ENCODE results near the gene RCC2.
A peak's percentile ranks its signal among the peaks of the same experiment; 100 is the strongest.
"Not testable (repeated sequence)": the region's sequence is repeated elsewhere in the genome, so short reads cannot be mapped to it uniquely, and the experiment has no call there.

RCC2 gene

DNA sequence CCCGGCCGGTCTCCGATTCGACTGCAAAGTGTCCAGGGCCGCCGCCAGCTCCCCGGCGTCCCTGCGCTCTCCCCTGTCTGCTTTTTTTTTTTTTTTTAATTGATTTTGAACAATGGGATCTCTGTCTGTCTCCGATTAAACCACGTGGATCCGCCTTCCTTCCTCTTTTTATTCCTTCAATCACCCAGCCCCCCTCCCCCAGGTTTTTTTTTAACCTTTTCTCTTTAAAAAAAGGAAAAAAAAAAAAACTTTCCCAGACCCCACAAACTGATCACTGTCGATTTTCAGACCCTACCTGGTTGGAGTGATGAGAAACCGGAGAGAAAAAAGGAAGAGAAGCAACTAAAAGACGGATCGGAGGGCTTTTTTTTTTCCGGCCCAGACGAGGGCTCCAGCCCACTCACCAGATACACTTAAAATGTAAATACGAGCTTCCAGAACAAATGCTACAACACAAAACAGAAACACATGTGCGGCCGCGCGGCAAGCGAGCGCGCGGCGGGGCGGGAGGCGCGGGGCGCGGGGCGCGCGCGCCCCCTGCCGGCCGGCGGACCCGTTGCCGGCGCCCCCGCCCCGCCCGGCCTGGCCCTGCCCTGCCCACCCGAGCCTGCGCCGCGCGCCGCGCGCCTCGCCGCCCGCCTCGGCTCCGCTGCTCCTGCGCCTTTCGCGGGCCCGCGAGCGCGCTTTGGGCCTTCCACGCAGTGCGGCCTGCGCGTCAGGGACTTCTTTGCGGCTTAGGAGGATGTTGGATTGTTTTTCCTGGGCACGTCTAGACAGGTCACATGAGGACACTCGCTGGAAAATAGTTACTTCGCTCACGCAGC lies at the start of gene RCC2:
Gene RCC2 (minus strand): TSS at position 428 of the 824 bp plus-strand sequence. CDS start 1,163 bp downstream, outside the sequence.
- DNase-seq (ENCODE audit: low read depth in 2 of 2): peak; percentile 55 to 56

DNA sequence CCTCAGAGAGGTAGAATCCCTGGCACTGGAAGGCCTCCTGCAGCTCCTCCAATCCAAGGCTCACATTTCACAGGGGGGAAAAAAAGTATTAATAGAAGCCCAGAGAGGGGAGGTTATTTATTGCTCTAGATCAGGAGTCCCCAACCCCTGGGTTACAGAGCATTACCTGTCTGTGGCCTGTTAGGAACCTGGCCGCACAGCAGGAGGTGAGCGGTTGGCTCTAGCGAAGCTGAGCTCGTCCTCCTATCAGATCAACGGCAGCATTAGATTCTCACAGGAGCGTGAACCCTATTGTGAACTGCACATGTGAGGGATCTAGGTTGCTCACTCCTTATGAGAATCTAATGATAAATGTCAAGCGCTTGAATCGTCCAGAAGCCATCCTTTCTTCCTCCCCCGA lies 46.8 kb upstream of the RCC2 start:
- DNase-seq (ENCODE audit: low read depth in 2 of 2): no peak

DNA sequence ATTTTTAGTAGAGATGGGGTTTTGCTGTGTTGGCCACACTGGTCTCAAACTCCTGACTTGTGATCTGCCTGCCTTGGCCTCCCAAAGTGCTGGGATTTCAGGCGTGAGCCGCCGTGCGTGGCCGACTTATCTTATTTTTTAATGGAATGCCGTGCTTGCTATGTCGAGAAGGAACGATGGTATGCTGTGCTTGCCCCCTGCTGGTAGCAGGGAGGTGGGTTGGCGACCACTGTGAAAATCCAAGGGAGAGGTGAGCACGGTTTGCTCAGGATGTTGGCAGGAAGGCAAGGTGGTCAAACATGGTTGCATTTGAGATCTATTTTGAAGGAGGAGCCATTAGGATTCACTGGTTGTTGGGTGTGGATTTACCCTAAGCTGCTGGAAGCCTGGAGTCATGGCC lies 45.8 kb upstream of the RCC2 start:
- DNase-seq (ENCODE audit: low read depth in 2 of 2): no peak

DNA sequence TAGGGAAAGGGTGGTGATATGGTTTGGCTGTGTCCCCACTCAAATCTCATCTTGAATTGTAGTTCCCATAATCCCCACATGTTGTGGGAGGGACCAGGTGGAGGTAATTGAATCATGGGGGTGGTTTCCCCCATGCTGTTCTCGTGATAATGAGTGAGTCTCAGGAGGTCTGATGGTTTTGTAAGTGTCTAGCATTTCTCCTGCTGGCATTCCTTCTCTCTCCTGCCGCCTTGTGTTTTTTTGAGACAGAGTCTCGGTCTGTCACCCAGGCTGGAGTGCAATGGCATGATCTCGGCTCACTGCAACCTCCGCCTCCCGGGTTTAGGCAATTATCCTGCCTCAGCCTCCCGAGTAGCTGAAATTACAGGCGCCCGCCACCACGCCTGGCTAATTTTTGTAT lies 42.5 kb upstream of the RCC2 start:
- DNase-seq (ENCODE audit: low read depth in 2 of 2): not testable (repeated sequence)

DNA sequence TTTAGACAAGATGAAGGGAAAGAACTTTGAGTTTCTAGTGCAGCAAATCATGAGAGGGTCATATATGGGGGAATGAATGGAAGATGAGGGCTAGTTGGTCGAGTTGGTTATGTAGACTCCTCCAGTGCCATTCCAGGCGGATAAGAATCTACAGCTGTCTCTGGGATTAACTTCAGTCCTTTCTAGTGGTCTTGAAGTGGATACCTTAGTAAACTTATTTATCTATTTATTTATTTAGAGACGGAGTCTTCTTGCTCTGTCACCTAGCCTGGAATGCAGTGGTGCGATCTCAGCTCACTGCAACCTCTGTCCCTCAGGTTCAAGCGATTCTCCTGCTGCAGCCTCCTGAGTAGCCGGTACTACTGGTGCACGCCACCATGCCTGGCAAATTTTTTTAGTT lies 41.4 kb upstream of the RCC2 start:
- no peak for DNase-seq (ENCODE audit: low read depth in 2 of 2)

DNA sequence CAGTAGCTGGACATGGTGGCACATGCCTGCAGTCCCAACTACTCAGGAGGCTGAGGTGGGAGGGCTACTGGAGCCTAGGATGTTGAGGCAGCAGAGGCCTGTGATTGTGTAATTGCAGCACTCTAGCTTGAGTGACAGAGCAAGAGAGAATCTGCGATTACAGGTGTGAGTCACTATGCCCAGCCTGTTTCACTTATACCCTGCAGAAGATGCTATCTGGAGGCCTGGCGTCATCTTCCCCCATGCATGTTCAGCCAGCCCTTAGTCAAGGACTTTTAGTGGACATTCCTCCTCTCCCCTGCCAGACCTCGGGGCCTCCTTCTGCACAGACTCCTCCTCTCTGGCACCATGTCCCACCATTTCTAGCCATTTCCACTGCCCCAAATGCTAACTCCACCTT lies 36.3 kb upstream of the RCC2 start:
- DNase-seq (ENCODE audit: low read depth in 2 of 2): no peak

DNA sequence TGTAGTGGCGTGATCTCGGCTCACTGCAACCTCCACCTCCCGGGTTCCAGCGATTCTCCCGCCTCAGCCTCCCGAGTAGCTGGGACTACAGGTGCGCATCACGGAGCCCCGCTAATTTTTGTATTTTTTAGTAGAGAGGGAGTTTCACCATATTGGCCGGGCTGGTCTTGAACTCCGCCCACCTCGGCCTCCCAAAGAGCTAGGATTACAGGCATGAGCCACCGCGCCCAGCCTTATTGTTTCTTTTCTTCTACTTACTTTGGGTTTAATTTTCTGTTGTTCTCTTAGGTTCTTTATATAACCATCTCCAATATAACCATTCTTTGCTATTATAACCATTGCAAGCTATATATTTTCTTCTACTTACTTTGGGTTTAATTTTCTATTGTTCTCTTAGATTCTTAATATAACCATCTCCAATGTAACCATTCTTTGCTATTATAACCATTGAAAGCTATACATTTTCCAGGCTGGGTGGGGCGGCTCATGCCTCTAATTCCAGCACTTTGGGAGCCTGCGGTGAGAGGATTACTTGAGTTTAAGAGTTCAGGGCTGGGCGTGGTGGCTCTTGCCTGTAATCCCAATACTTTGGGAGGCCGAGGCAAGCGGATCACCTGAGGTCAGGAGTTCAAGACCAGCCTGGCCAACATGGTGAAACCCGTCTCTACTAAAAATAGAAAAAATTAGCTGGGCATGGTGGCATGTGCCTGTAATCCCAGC lies 35.5 kb upstream of the RCC2 start:
- DNase-seq (ENCODE audit: low read depth in 2 of 2): not testable (repeated sequence)

DNA sequence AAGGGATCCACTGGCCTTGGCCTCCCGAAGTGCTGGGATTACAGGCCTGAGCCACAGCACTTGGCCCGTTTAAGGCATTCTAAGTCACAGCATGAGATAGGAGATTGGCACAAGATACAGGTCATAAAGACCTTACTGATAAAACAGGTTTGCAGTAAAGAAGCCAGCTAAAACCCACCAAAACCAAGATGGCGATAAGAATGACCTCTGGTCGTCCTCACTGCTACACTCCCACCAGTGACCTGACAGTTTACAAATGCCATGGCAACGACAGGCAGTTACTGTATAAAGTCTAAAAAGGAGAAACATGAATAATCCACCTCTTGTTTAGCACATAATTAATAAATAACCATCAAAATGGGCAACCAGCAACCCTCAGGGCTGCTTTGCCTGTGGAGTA lies 33.3 kb upstream of the RCC2 start:
- no peak for DNase-seq (ENCODE audit: low read depth in 2 of 2)

DNA sequence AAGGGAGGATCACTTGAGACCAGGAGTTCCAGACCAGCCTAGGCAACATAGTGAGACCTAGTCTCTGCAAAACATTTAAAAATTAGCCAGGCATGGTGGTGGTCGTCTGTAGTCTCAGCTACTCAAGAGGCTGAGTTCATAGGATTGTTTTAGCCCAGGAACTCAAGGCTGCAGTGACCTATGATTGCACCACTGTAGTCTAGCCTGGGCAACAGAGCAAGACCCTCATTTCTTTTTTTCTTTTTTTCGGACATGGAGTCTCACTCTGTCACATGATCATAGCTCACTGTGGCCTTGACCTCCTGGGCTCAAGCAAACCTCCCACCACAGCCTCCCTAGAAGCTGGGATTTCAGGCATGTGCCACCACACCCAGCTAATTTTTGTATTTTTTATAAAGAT lies 31.9 kb upstream of the RCC2 start:
- no peak for DNase-seq (ENCODE audit: low read depth in 2 of 2)

DNA sequence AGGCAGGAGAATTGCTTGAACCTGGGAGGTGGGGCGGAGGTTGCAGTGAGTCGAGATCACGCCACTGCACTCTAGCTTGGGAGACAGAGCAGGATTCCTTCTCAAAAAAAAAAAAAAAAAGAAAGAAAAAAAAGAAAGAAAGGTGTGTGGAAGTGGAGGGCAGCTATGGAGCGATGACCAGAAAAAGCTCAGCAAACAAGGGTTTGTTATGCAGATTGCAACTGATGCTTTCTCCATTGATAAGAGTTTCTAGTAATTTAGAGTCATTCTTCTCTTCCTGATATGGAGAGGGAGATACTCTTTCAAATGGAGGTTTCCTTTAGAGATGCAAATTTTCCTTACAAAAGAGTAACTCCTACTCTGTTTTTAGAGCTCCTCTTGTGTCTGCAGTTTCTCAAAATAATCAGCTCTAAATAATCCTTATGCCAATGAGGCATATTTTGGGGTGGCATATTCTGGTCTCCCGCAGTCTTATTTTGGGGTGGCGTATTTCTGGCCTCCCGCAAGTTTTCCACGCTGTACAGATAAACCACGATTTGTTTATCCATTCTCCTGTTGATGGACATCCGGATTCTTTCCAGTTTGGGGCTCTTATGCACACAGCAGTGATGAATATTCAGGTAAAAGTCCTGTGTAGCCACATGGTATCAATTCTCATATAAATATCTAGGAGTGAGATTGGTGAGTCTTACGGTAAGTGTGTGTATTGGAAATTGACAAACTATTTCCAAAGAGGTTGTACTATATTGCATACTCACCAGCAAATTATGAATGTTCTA lies 30.7 kb upstream of the RCC2 start:
- no peak for DNase-seq (ENCODE audit: low read depth in 2 of 2)

DNA sequence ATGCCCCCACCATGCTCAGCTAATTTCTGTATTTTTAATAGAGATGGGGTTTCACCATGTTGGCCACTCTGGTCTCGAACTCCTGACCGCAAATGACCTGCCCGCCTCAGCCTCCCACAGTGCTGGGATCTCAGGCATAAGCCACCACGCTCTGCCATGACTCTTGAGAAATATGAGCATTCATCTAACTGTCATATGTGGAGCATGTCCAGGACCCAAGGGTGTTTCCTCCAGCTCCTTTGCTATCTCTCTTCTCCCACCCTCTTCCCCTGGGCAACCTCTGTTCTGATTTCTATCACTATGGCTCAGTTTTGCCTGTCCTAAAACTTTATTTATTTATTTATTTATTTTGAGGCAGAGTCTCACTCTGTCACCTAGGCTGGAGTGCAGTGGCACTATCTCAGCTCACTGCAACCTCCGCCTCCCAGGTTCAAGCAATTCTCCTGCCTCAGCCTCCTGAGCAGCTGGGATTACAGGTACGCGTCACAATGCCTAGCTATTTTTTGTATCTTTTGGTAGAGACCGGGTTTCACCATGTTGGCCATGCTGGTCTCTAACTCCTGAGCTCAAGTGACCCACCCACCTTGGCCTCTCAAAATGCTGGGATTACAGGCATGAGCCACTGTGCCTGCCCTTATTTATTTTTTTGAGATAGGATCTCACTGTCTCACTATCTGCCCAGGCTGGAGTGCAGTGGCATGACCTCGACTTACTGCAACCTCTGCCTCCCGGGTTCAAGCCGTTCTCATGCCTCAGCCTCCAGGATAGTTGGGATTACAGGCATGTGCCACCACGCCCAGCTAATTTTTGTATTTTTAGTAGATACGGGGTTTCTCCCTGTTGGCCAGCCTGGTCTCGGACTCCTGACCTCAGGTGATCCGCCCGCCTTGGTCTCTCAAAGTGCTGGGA lies 29.1 kb upstream of the RCC2 start:
- DNase-seq (ENCODE audit: low read depth in 2 of 2): not testable (repeated sequence)

DNA sequence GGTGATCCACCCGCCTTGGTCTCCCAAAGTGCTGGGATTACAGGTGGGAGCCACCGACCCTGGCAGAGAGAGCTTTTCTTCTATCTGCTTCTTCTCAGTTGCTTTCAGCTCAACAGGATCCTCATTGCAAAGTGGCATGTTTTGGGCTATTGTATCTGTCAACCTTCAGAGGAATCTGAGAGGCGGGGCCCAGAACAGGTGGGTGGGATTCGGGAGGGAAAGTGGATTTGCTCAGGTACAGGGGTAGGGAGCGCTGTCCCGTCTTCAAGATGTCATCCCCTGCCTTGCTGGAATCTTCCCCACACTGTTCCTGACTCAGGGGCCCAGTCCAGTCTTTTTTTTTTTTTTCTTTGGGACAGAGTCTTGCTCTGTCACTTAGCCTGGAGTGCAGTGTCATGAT lies 26.9 kb upstream of the RCC2 start:
- no peak for DNase-seq (ENCODE audit: low read depth in 2 of 2)

DNA sequence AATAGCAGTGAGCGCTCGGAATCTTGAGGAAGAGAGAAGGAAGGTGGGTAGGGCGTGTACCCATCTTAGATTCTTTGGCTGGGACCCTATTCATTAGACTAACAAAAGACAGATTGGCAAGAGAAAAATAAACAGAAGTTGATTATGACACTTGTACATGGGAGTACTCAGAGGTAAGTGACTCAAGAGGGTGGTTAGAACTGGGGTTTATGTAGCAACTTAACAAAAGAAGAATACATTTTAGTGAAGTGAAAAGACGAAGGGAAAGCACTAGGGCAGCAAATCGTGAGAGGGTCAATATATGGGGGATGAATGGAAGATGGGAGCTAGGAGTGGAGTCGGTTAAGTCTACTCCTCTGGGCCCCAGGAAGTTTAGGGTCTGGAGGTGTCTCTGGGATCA lies 25.8 kb upstream of the RCC2 start:
- no peak for DNase-seq (ENCODE audit: low read depth in 2 of 2)

DNA sequence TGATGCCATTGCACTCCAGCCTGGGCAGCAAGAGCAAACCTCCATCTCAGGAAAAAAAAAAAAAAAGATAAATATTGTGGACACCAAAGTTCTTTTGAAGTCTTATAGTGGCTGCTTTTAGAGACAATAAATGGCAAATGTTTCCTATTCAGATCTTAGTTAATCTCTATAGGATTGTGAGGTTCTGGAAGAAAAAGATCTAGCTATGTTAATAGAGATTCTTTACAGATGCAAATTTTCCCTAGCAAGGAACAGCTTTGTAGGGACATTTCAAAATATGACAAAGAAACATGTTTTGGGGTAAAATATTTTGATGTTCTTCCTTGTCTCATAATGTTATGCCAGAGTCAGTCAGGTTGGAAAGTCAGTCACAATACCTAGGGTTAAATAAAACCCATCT lies 24.5 kb upstream of the RCC2 start:
- DNase-seq (ENCODE audit: low read depth in 2 of 2): no peak

DNA sequence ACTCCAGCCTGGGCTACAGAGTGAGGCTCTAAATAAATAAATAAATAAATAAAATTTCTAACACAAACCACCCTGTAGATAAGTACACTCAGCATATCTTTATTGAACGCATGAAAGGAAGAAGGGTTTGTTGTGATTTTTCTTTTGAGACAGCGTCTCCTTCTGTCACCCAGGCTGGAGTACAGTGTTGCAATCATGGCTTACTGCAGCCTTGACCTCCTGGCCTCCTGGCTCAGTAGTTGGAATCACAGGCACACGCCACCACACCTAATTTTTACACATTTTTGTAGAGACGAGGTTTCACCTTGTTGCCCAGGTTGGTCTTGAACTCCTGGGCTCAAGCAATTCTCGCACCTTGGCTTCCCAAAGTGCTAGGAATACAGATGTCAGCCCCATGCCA lies 23.2 kb upstream of the RCC2 start:
- DNase-seq (ENCODE audit: low read depth in 2 of 2): no peak

DNA sequence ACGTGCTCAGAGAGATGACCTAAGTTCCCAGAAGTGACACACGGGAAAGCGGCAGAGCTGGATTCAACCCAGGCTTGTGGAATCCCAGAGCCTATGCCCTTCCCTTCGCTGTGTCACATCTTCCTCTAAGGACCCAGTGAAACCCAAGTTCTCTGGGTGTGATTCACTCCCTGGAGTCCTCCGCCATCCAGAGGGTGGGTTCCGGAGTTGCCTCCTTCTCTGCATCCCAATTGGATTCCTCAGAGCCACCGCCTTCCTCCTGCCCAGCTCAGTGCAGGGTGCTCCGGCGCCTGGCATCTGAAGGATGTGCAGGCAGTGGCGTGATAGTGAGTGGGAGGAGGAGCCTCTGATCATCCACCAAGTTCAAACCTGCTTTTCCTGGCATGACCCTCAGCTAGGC lies 20.7 kb upstream of the RCC2 start:
- no peak for DNase-seq (ENCODE audit: low read depth in 2 of 2)

DNA sequence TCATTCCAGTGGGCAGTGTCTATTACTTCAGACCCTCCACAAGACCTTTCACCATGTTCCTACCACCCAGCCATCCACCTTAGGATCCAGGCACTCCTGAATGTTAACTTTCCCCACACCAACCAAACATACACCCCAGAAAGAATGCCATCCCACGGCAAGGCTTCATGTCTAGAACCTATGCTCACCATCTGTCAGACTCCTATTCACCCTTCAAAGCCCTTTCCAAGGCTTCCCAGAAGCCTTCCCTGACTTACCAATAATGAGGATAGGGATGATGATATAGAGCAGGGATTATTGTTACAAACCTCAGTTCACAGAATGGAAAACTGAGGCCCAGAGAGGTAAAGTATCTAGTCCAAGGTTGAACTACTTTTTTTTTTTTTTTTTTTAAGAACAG lies 19.3 kb upstream of the RCC2 start:
- DNase-seq (ENCODE audit: low read depth in 2 of 2): no peak

DNA sequence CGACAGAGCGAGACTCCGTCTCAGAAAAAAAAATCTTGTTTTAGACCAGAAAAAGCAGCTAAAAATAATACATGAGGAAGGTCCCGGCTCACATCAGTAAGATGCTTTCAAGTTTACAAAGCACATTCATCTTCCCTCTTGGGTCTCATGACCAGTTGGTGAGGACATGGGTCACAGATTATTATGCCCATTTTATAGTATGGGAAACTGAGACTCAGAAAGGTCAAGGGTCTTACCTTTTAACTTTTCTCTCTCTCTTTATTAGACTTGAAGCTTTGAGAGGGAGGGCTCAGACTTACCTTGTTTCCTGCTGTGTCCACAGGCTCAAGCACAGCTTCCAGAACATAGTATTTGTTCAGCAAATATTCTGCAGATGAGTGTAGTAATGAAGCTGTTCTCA lies 13.2 kb upstream of the RCC2 start:
- DNase-seq (ENCODE audit: low read depth in 2 of 2): no peak

DNA sequence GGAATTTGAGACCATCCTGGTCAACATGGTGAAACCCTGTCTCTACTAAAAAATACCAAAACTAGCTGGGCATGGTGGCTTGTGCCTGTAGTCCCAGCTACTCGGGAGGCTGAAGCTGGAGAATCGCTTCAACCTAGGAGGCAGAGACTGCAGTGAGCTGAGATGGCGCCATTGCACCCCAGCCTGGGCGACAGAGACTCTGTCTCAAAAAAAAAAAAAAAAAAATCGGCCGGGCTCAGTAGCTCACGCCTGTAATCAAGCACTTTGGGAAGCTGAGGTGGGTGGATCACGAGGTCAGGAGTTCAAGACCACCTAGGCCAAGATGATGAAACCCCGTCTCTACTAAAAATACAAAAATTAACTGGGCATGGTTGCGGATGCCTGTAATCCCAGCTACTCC lies 12.7 kb upstream of the RCC2 start:
- not testable (repeated sequence) for DNase-seq (ENCODE audit: low read depth in 2 of 2)

DNA sequence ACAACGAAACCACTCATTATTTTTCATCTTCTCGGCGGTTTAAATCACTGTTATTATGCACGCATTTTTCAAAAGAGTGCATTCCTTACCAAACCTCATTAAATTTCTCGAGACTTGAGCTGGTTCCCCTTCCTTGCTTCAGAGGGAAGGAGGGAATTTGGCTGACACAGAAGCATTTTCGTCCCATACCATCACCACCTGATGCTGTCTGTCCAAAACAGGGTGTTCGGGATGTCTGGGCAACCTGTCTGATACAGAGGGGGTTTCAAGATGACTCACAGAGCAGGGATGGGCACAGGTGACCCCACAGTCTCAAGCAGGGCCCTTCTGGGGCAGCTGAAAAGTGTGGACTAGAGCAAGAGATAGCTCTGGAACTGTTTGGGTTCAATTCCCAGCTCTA lies 12.3 kb upstream of the RCC2 start:
- no peak for DNase-seq (ENCODE audit: low read depth in 2 of 2)

DNA sequence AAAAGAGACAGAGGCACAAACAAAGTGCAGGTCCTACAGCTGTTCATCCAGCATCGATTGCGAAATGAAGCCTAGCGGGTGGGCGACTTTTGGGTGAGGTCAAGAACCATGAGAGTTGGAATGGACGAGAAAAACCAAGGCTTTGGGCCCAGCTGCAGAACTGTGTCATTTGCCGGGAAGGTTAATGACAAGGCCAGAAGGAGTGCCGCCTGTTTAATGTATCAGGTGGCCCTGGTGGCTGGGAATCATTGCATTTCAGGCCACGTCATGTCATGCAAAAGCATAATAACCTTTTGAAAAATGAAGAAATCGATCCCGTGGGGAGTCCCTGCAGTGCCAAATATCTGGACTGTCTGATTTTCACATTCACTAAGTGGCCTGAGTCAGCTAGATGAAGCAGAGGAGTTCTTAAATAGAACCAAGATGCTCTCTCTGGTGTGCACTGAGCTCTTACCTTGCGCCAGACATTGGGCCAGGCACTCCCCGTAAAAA lies 8.1 kb upstream of the RCC2 start:
- no peak for DNase-seq (ENCODE audit: low read depth in 2 of 2)
